Neural progenitor cell (in vitro differentiated cells): ENCODE measurements around the gene CHRNA5. TPM values are rescaled to one million over a fixed set of nuclear protein-coding genes. Genes with fewer than 3 reads are reported as not detected.

Experiments used
- DNase-seq: peaks from one replicate; pipeline ENCODE4 v3.0.0-alpha.2; 2016; ENCODE audit warnings: low spot score
- H2AFZ ChIP-seq: fragments of 200-600 bp; sonication (generic); replicated peaks from 2 replicates; pipeline ENCODE4 v1.6.1; 2016; ENCODE audit warnings: antibody characterized with exemption
- H3F3A ChIP-seq: fragments of 200-600 bp; sonication (generic); 2 replicates; pipeline ENCODE4 v1.6.1; 2016; ENCODE audit warnings: antibody characterized with exemption, low read depth
- H3K27ac ChIP-seq: fragments of 200-600 bp; sonication (generic); 2 replicates; pipeline ENCODE4 v1.5.1; 2016; ENCODE audit warnings: mild to moderate bottlenecking
- H3K27me3 ChIP-seq: fragments of 200-600 bp; sonication (generic); 2 replicates; pipeline ENCODE4 v1.6.1; 2016; ENCODE audit warnings: mild to moderate bottlenecking, moderate library complexity
- H3K36me3 ChIP-seq: fragments of 200-600 bp; sonication (generic); 2 replicates; pipeline ENCODE4 v1.5.1; 2016
- H3K4me1 ChIP-seq: fragments of 200-600 bp; sonication (generic); 2 replicates; pipeline ENCODE4 v1.6.1; 2016; ENCODE audit warnings: mixed run types
- H3K4me2 ChIP-seq: fragments of 200-600 bp; sonication (generic); 2 replicates; pipeline ENCODE4 v1.6.1; 2016
- H3K4me3 ChIP-seq: fragments of 200-600 bp; sonication (generic); 2 replicates; pipeline ENCODE4 v1.5.1; 2016
- H3K79me2 ChIP-seq: fragments of 200-600 bp; sonication (generic); 2 replicates; pipeline ENCODE4 v1.6.1; 2016; ENCODE audit warnings: low read depth
- H3K9ac ChIP-seq: fragments of 200-600 bp; sonication (generic); 2 replicates; pipeline ENCODE4 v1.6.1; 2016
- H3K9me3 ChIP-seq: fragments of 200-600 bp; sonication (generic); 2 replicates; pipeline ENCODE4 v1.5.1; 2016; ENCODE audit warnings: low read depth
- H4K20me1 ChIP-seq: fragments of 200-600 bp; sonication (generic); 2 replicates; pipeline ENCODE4 v1.6.1; 2016; ENCODE audit warnings: low read depth
- H3K27ac Mint-ChIP-seq: 3 replicates; pipeline ENCODE4 v1.8.0; 2021; ENCODE audit warnings: mixed read lengths
- H3K27me3 Mint-ChIP-seq: 2 replicates; pipeline ENCODE4 v1.8.0; 2022; ENCODE audit warnings: low read depth, mild to moderate bottlenecking, inconsistent platforms, moderate library complexity, mixed read lengths; ENCODE audit not compliant: insufficient read depth
- H3K36me3 Mint-ChIP-seq: 3 replicates; pipeline ENCODE4 v1.8.0; 2021; ENCODE audit warnings: mixed read lengths
- H3K4me1 Mint-ChIP-seq: 3 replicates; pipeline ENCODE4 v1.8.0; 2021; ENCODE audit warnings: mixed read lengths
- H3K4me3 Mint-ChIP-seq: 3 replicates; pipeline ENCODE4 v1.8.0; 2021; ENCODE audit warnings: mild to moderate bottlenecking, moderate library complexity, mixed read lengths
- H3K9me3 Mint-ChIP-seq: 3 replicates; pipeline ENCODE4 v1.8.0; 2020; ENCODE audit warnings: mixed read lengths
- EZH2phosphoT487 ChIP-seq: fragments of 200-600 bp; sonication (generic); IDR thresholded peaks from 2 replicates; pipeline ENCODE4 v1.6.1; 2017; ENCODE audit warnings: antibody characterized with exemption
- small RNA-seq: library from RNA; depleted of rRNA; stranded (forward); fragments of <200 nt; gene quantifications from one replicate; pipeline ENCODE3, GENCODE V24; 2015
- total RNA-seq: library from RNA; depleted of rRNA; stranded (reverse); fragments of >200 nt; gene quantifications from 2 replicates; pipeline ENCODE4 v1.2.3, GENCODE V29; 2015; ENCODE audit warnings: low replicate concordance

Gene CHRNA5
- total RNA-seq, 1 donor from 2014 or later = 46.9 TPM

DNA sequence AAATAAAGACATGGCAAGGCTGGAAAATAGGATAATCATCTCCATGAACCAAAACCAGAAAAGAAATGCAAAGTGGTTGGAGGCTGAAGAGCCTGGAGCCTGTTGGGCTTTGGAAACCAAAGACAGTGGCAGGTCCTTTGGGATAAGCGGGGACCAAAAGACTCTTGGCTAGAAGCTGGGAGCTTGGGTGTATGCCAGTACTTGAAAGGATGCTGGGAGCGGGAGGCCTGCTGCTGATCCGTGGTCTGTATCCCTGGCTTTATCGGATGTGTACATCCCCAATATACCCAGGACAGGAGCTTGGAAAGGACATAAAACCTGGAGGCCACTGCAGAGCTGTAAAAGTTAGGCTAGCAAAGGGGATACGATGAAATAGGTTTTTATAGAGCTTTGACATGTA, 77.0 kb downstream of the CHRNA5 start:
- Histone ChIP-seq H4K20me1 (no peaks in the 10 kb centered on the region), H3F3A (peaks cover 15% of the 10 kb centered on the region), H3K4me3 (no peak overlapping the region), H3K27ac (no peak overlapping the region), H3K27me3 (peaks cover 30% of the 10 kb centered on the region), H3K79me2 (no peaks in the 10 kb centered on the region), H3K4me2 (no peak overlapping the region), H3K9me3 (no peaks in the 10 kb centered on the region), H2AFZ (no peak overlapping the region), H3K9ac (no peak overlapping the region), H3K4me1 (peaks cover 6% of the 10 kb centered on the region), H3K36me3 (no peaks in the 10 kb centered on the region)
- TF ChIP-seq EZH2phosphoT487 = no peak
- no peaks in the 10 kb centered on the region for H3K36me3 Mint-ChIP-seq
- no peak overlapping the region for H3K27ac Mint-ChIP-seq
- H3K4me3 Mint-ChIP-seq = peak overlapping the region; percentile 84
- no peak for DNase-seq
- H3K9me3 Mint-ChIP-seq = no peaks in the 10 kb centered on the region
- peaks cover 18% of the 10 kb centered on the region for H3K27me3 Mint-ChIP-seq
- H3K4me1 Mint-ChIP-seq = peaks cover 13% of the 10 kb centered on the region

Small RNAs within 50 kb of the gene (small RNA-seq; reads per million reads assigned to genes)
- not detected for gene AC067863.2

Other genes with a start within 250 kb of the CHRNA5 start
- gene CRABP1, start 225.2 kb upstream of the CHRNA5 start, total RNA-seq = 320 and 454 TPM in 2 replicates
- gene IREB2, start 127.3 kb upstream of the CHRNA5 start, total RNA-seq = 55.7 and 87.7 TPM in 2 replicates
- 2.0 and 10.2 TPM in 2 replicates for gene HYKK, start 57.9 kb upstream of the CHRNA5 start, total RNA-seq
- 368 and 595 TPM in 2 replicates for gene PSMA4, start 25.1 kb upstream of the CHRNA5 start, total RNA-seq
- gene CHRNA3, start 55.5 kb downstream of the CHRNA5 start, total RNA-seq = 0.84 and 1.6 TPM in 2 replicates
- 0.24 and 0.37 TPM in 2 replicates for gene CHRNB4, start 75.7 kb downstream of the CHRNA5 start, total RNA-seq
- gene ADAMTS7, start 245.9 kb downstream of the CHRNA5 start, total RNA-seq = 19.2 and 56.6 TPM in 2 replicates